Hepatocyte (in vitro differentiated cells): ENCODE data around the gene CORO2B.

Experiments used
- CTCF ChIP-seq: fragments of 200-600 bp; sonication (generic); IDR thresholded peaks from 2 replicates; pipeline ENCODE4 v1.5.1; 2016; ENCODE audit warnings: antibody characterized with exemption, mild to moderate bottlenecking; ENCODE audit not compliant: poor library complexity
- EZH2 ChIP-seq: fragments of 200-600 bp; sonication (generic); IDR thresholded peaks from 2 replicates; pipeline ENCODE4 v1.6.1; 2016; ENCODE audit warnings: antibody characterized with exemption, mild to moderate bottlenecking, borderline replicate concordance

- TF ChIP-seq CTCF (no peak), EZH2 (no peak)
Observed at GRCh38 chr15:68711406-68711805, 132.6 kb downstream of the CORO2B start.
